GF-D8 (cell line): ENCODE measurements around the gene F12.

ENCODE experiments used
- DNase-seq: peaks from one replicate; lab custom pipeline; 2025; lab: John Stamatoyannopoulos, UW

The F12 gene

GRCh38 chr5:177409043-177409801, at the start of gene F12:
TSS of gene F12 (minus strand) at chr5:177409564. CDS start at chr5:177409527, 37 bp downstream.
- no peak for DNase-seq

GRCh38 chr5:177458912-177459350, 49.6 kb upstream of the F12 start:
- no peak for DNase-seq

- DNase-seq, result no peak
These were observed 48.7 kb upstream of the F12 start for GRCh38 chr5:177457852-177458681.

GRCh38 chr5:177456976-177457851, 47.9 kb upstream of the F12 start:
- peak; percentile 50 for DNase-seq

- no peak for DNase-seq
These were observed 47.2 kb upstream of the F12 start for GRCh38 chr5:177456591-177456964.

GRCh38 chr5:177455661-177456590, 46.6 kb upstream of the F12 start:
- DNase-seq, result peak; percentile 50

- peak; percentile 26 for DNase-seq
These were observed 45.8 kb upstream of the F12 start for GRCh38 chr5:177455036-177455660.

GRCh38 chr5:177454397-177455035, 45.2 kb upstream of the F12 start:
- peak; percentile 64 for DNase-seq

GRCh38 chr5:177453852-177454396, 44.6 kb upstream of the F12 start:
- no peak for DNase-seq

- DNase-seq, result no peak
These were observed 43.6 kb upstream of the F12 start for GRCh38 chr5:177452688-177453638.

- no peak for DNase-seq
These were observed 41.5 kb upstream of the F12 start for GRCh38 chr5:177450667-177451424.

GRCh38 chr5:177449140-177450061, 40.0 kb upstream of the F12 start:
- DNase-seq, result no peak

- no peak for DNase-seq
These were observed 39.0 kb upstream of the F12 start for GRCh38 chr5:177448244-177448950.

- DNase-seq, result peak; percentile 17
These were observed 38.4 kb upstream of the F12 start for GRCh38 chr5:177447611-177448243.

- DNase-seq, result peak; percentile 15
These were observed 37.8 kb upstream of the F12 start for GRCh38 chr5:177447066-177447610.
